ENCODE data around the gene TMEM181. TPM values are rescaled to one million over a fixed set of nuclear protein-coding genes. Genes with fewer than 3 reads are reported as not detected.

TMEM181 gene
- total RNA-seq, 1 donor from 2014 or later, result 42.2 TPM

- no peak overlapping the region for H3K4me3 Mint-ChIP-seq (ENCODE audit: unreplicated experiment)
- no peak for TF ChIP-seq CTCF (IDR thresholded peaks at IDR 0.05)
- H3K27me3 Mint-ChIP-seq (ENCODE audit: low read depth), result no peaks in the 10 kb centered on the region
- DNase-seq (ENCODE audit: low spot score), result no peak
- no peaks in the 10 kb centered on the region for H3K9me3 Mint-ChIP-seq (ENCODE audit: low read depth)
- H3K36me3 Mint-ChIP-seq (ENCODE audit: low read depth), result no peaks in the 10 kb centered on the region
- no peak overlapping the region for H3K27ac Mint-ChIP-seq (ENCODE audit: unreplicated experiment)
- peaks cover 25% of the 10 kb centered on the region for H3K4me1 Mint-ChIP-seq (ENCODE audit: low read depth)
Measured at GRCh38 chr6:158557927-158558326, 2.0 kb upstream of the TMEM181 start.

GRCh38 chr6:158558415-158559306, 1.2 kb upstream of the TMEM181 start:
- no peak overlapping the region for H3K27ac Mint-ChIP-seq (ENCODE audit: unreplicated experiment)
- no peak for TF ChIP-seq CTCF (IDR thresholded peaks at IDR 0.05)
- peak overlapping the region; percentile 46 for H3K4me3 Mint-ChIP-seq (ENCODE audit: unreplicated experiment)
- no peak for DNase-seq (ENCODE audit: low spot score)
- H3K36me3 Mint-ChIP-seq (ENCODE audit: low read depth), result no peaks in the 10 kb centered on the region
- H3K9me3 Mint-ChIP-seq (ENCODE audit: low read depth), result no peaks in the 10 kb centered on the region
- H3K27me3 Mint-ChIP-seq (ENCODE audit: low read depth), result no peaks in the 10 kb centered on the region
- H3K4me1 Mint-ChIP-seq (ENCODE audit: low read depth), result peaks cover 27% of the 10 kb centered on the region

- H3K4me1 Mint-ChIP-seq (ENCODE audit: low read depth), result peaks cover 30% of the 10 kb centered on the region
- DNase-seq (ENCODE audit: low spot score), result no peak
- no peaks in the 10 kb centered on the region for H3K36me3 Mint-ChIP-seq (ENCODE audit: low read depth)
- no peaks in the 10 kb centered on the region for H3K27me3 Mint-ChIP-seq (ENCODE audit: low read depth)
- peak overlapping the region; percentile 41 for H3K27ac Mint-ChIP-seq (ENCODE audit: unreplicated experiment)
- TF ChIP-seq CTCF (IDR thresholded peaks at IDR 0.05), result no peak
- no peaks in the 10 kb centered on the region for H3K9me3 Mint-ChIP-seq (ENCODE audit: low read depth)
- peak overlapping the region; percentile 46 for H3K4me3 Mint-ChIP-seq (ENCODE audit: unreplicated experiment)
Measured at GRCh38 chr6:158559338-158559894, 475 bp upstream of the TMEM181 start.

GRCh38 chr6:158560836-158561320, 987 bp downstream of the TMEM181 start:
- no peak for TF ChIP-seq CTCF (IDR thresholded peaks at IDR 0.05)
- H3K4me3 Mint-ChIP-seq (ENCODE audit: unreplicated experiment), result peak overlapping the region; percentile 98
- peaks cover 32% of the 10 kb centered on the region for H3K4me1 Mint-ChIP-seq (ENCODE audit: low read depth)
- no peaks in the 10 kb centered on the region for H3K36me3 Mint-ChIP-seq (ENCODE audit: low read depth)
- peak overlapping the region; percentile 89 for H3K27ac Mint-ChIP-seq (ENCODE audit: unreplicated experiment)
- H3K9me3 Mint-ChIP-seq (ENCODE audit: low read depth), result no peaks in the 10 kb centered on the region
- no peak for DNase-seq (ENCODE audit: low spot score)
- no peaks in the 10 kb centered on the region for H3K27me3 Mint-ChIP-seq (ENCODE audit: low read depth)

GRCh38 chr6:158561321-158561884, 1.5 kb downstream of the TMEM181 start:
- H3K9me3 Mint-ChIP-seq (ENCODE audit: low read depth), result no peaks in the 10 kb centered on the region
- no peaks in the 10 kb centered on the region for H3K27me3 Mint-ChIP-seq (ENCODE audit: low read depth)
- H3K4me3 Mint-ChIP-seq (ENCODE audit: unreplicated experiment), result peak overlapping the region; percentile 98
- DNase-seq (ENCODE audit: low spot score), result no peak
- peak; percentile 26 for TF ChIP-seq CTCF (IDR thresholded peaks at IDR 0.05)
- peak overlapping the region; percentile 89 for H3K27ac Mint-ChIP-seq (ENCODE audit: unreplicated experiment)
- no peaks in the 10 kb centered on the region for H3K36me3 Mint-ChIP-seq (ENCODE audit: low read depth)
- H3K4me1 Mint-ChIP-seq (ENCODE audit: low read depth), result peaks cover 32% of the 10 kb centered on the region

All from chondrocyte (in vitro differentiated cells).